Vagina (tissue), 2 donors: Measurements from ENCODE around the gene SSH3.

Source experiments
- POLR2AphosphoS5 ChIP-seq, 2 donors: sonication (generic); formaldehyde crosslinking; IDR thresholded peaks; one replicate each; pipeline ENCODE4 v1.9.0; 2017; ENCODE audit warnings: antibody characterized with exemption in 2 of 2, mild to moderate bottlenecking in 2 of 2, low read depth in 1 of 2; ENCODE audit not compliant: insufficient read depth in 1 of 2
- TF ChIP-seq, protein P1 (sequence below), 3 experiments: fragments of 450-650 bp in 2 of 3; fragments of 200-600 bp in 1 of 3; sonication (generic) in 1 of 3; IDR thresholded peaks; one replicate each; pipeline ENCODE4 v1.5.1; 2017 to 2019; ENCODE audit warnings: antibody characterized with exemption in 3 of 3, mild to moderate bottlenecking in 2 of 3, moderate library complexity in 2 of 3

DNA sequence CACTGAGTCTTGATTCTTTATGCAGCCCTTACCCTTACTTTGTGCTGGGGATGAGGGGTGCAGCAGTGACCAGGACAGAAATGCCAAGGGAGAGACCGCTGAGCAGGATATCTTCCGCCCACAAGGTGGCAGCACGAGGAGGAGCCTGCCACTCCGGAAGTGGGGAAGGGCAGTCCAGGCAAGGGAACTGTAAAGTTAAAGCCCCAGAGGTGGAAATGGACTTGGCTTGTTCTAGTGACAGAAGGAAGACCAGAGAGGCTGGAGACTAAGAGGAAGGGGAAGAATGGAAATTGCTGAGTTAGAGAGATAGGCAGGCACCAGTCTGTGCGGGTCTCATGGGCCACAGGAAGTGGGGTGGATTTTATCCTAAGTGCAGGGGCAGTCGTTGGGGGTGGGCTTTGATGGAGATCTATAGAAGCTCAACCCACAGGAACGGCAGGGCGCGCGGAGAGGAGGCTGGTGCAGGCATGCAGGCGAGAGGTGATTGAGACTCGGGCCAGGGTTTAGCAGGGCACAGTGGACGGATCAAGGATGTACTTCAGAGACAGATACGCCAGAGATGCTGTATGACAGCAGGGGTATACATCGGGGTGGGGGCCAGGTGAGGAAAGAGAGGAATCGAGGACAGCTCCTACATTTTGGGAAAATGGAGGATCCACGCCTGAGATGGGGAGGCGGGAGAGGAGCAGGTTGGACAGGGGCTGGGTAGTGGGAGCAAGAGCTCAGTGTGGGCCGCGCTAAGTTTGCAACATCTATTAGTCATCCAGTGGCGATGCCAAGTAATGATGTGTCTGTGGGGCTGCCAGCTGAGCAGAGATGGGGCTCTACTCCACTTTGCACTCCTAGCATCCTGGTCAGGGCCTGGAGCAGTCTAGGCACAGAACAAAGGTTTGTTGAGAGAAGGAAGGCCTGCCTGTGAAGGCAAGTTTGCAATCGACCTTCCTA lies 40.3 kb upstream of the SSH3 start:
- peak; percentile 21 to 56 for TF ChIP-seq POLR2AphosphoS5 (IDR thresholded peaks at IDR 0.05; ENCODE audit: insufficient read depth in 1 of 2, low read depth in 1 of 2)
- TF ChIP-seq, protein P1, sequence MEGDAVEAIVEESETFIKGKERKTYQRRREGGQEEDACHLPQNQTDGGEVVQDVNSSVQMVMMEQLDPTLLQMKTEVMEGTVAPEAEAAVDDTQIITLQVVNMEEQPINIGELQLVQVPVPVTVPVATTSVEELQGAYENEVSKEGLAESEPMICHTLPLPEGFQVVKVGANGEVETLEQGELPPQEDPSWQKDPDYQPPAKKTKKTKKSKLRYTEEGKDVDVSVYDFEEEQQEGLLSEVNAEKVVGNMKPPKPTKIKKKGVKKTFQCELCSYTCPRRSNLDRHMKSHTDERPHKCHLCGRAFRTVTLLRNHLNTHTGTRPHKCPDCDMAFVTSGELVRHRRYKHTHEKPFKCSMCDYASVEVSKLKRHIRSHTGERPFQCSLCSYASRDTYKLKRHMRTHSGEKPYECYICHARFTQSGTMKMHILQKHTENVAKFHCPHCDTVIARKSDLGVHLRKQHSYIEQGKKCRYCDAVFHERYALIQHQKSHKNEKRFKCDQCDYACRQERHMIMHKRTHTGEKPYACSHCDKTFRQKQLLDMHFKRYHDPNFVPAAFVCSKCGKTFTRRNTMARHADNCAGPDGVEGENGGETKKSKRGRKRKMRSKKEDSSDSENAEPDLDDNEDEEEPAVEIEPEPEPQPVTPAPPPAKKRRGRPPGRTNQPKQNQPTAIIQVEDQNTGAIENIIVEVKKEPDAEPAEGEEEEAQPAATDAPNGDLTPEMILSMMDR (IDR thresholded peaks at IDR 0.05) = peak; percentile 57 to 86 (median 71)
